NB4 (cell line): ENCODE measurements around the gene FERMT2.

Source experiments
- DNase-seq: peaks from one replicate; pipeline ENCODE4 v3.0.0; 2010; ENCODE audit warnings: low read depth
- H3K4me3 ChIP-seq: one replicate; pipeline ENCODE4 v1.5.1; 2011; ENCODE audit warnings: mild to moderate bottlenecking, low read depth, low read length, moderate library complexity
- CTCF ChIP-seq: IDR thresholded peaks from one replicate; pipeline ENCODE4 v1.5.1; 2012; ENCODE audit warnings: low read depth, low read length
- MAX ChIP-seq: IDR thresholded peaks from 2 replicates; pipeline ENCODE4 v1.6.1; 2011; ENCODE audit warnings: low read depth, low read length
- MYC ChIP-seq: IDR thresholded peaks from 2 replicates; pipeline ENCODE4 v1.6.1; 2011; ENCODE audit warnings: low read depth, low read length
- POLR2A ChIP-seq: IDR thresholded peaks from 2 replicates; pipeline ENCODE4 v1.6.1; 2011; ENCODE audit warnings: mild to moderate bottlenecking; ENCODE audit not compliant: insufficient read length; ENCODE audit errors: extremely low read depth

Gene FERMT2

GRCh38 chr14:52852810-52853521, 97.9 kb downstream of the FERMT2 start:
- no peak for DNase-seq
- no peak for TF ChIP-seq CTCF
- no peak for TF ChIP-seq POLR2A
- TF ChIP-seq MAX = no peak
- TF ChIP-seq MYC = no peak
- no peak overlapping the region for H3K4me3 ChIP-seq

GRCh38 chr14:52850451-52850909, 100.4 kb downstream of the FERMT2 start:
- no peak for DNase-seq
- H3K4me3 ChIP-seq = no peak overlapping the region
- no peak for TF ChIP-seq CTCF
- TF ChIP-seq MAX = no peak
- no peak for TF ChIP-seq POLR2A
- no peak for TF ChIP-seq MYC

- no peak overlapping the region for H3K4me3 ChIP-seq
- no peak for DNase-seq
- no peak for TF ChIP-seq MAX
- no peak for TF ChIP-seq POLR2A
- TF ChIP-seq CTCF = no peak
- no peak for TF ChIP-seq MYC
These were observed 102.2 kb downstream of the FERMT2 start for GRCh38 chr14:52848626-52849025.

GRCh38 chr14:52846591-52846990, 104.3 kb downstream of the FERMT2 start:
- TF ChIP-seq MYC (no peak), POLR2A (no peak), MAX (no peak), CTCF (no peak)
- no peak for DNase-seq
- H3K4me3 ChIP-seq = no peak overlapping the region

- no peak for TF ChIP-seq POLR2A
- no peak for TF ChIP-seq MAX
- no peak for TF ChIP-seq MYC
- TF ChIP-seq CTCF = no peak
- H3K4me3 ChIP-seq = no peak overlapping the region
- no peak for DNase-seq
These were observed 105.8 kb downstream of the FERMT2 start for GRCh38 chr14:52845081-52845480.
